ENCODE results near the gene CPM.

DNA sequence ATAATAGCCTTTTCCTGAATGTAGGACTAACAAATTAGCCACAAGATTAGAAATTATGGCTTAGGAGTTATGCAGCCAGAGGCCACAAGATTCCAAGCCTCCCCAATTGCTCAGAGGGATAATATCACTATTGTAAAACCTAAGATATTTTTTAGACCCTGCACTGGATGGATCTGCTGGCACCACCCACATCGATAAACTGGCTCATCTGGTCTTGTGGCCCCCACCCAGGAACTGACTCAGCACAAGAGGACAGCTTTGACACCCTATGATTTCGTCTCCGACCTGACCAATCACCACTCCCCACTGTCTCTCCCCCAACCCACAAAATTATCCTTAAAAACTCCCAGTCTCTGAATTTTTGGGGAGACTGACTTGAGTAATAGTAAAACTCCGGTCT, 54.7 kb downstream of the CPM start:
- TF ChIP-seq, protein P1, sequence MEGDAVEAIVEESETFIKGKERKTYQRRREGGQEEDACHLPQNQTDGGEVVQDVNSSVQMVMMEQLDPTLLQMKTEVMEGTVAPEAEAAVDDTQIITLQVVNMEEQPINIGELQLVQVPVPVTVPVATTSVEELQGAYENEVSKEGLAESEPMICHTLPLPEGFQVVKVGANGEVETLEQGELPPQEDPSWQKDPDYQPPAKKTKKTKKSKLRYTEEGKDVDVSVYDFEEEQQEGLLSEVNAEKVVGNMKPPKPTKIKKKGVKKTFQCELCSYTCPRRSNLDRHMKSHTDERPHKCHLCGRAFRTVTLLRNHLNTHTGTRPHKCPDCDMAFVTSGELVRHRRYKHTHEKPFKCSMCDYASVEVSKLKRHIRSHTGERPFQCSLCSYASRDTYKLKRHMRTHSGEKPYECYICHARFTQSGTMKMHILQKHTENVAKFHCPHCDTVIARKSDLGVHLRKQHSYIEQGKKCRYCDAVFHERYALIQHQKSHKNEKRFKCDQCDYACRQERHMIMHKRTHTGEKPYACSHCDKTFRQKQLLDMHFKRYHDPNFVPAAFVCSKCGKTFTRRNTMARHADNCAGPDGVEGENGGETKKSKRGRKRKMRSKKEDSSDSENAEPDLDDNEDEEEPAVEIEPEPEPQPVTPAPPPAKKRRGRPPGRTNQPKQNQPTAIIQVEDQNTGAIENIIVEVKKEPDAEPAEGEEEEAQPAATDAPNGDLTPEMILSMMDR (IDR thresholded peaks at IDR 0.05) = no peak
- no peak for TF ChIP-seq POLR2A (IDR thresholded peaks at IDR 0.05)

Data from Peyer's patch (tissue), 4 donors.